Measurements from ENCODE around the gene TRAPPC6A.

TRAPPC6A gene

GRCh38 chr19:45177817-45178261 lies at the start of gene TRAPPC6A:
TSS of gene TRAPPC6A (minus strand) at chr19:45178237. CDS start at chr19:45178218, 19 bp downstream.
- DNase-seq: peak; percentile 76

GRCh38 chr19:45224645-45225044 lies 46.6 kb upstream of the TRAPPC6A start:
- no peak for DNase-seq

- DNase-seq: no peak
Measured at GRCh38 chr19:45223879-45224278, 45.8 kb upstream of the TRAPPC6A start.

- DNase-seq: no peak
Measured at GRCh38 chr19:45222724-45223123, 44.7 kb upstream of the TRAPPC6A start.

- DNase-seq: no peak
Measured at GRCh38 chr19:45218911-45219743, 41.1 kb upstream of the TRAPPC6A start.

- DNase-seq: no peak
Measured at GRCh38 chr19:45218426-45218825, 40.4 kb upstream of the TRAPPC6A start.

- no peak for DNase-seq
Measured at GRCh38 chr19:45217957-45218334, 39.9 kb upstream of the TRAPPC6A start.

GRCh38 chr19:45217193-45217956 lies 39.3 kb upstream of the TRAPPC6A start:
- no peak for DNase-seq

GRCh38 chr19:45216667-45217066 lies 38.6 kb upstream of the TRAPPC6A start:
- DNase-seq: no peak

- peak; percentile 18 for DNase-seq
Measured at GRCh38 chr19:45215391-45216191, 37.6 kb upstream of the TRAPPC6A start.

GRCh38 chr19:45213031-45213430 lies 35.0 kb upstream of the TRAPPC6A start:
- DNase-seq: no peak

- DNase-seq: peak; percentile 35
Measured at GRCh38 chr19:45211751-45212381, 33.8 kb upstream of the TRAPPC6A start.

- DNase-seq: no peak
Measured at GRCh38 chr19:45206328-45206727, 28.3 kb upstream of the TRAPPC6A start.

GRCh38 chr19:45205810-45206209 lies 27.8 kb upstream of the TRAPPC6A start:
- DNase-seq: no peak

- no peak for DNase-seq
Measured at GRCh38 chr19:45202637-45203036, 24.6 kb upstream of the TRAPPC6A start.

- peak; percentile 62 for DNase-seq
Measured at GRCh38 chr19:45200568-45200967, 22.5 kb upstream of the TRAPPC6A start.

GRCh38 chr19:45195764-45196163 lies 17.7 kb upstream of the TRAPPC6A start:
- no peak for DNase-seq

GRCh38 chr19:45191375-45191774 lies 13.3 kb upstream of the TRAPPC6A start:
- DNase-seq: no peak

GRCh38 chr19:45189971-45190370 lies 11.9 kb upstream of the TRAPPC6A start:
- no peak for DNase-seq

GRCh38 chr19:45187421-45188100 lies 9.5 kb upstream of the TRAPPC6A start:
- peak; percentile 72 for DNase-seq

- DNase-seq: no peak
Measured at GRCh38 chr19:45186509-45187334, 8.7 kb upstream of the TRAPPC6A start.

Data from hematopoietic multipotent progenitor cell treated with erythropoietin and hydrocortisone succinate and interleukin-3 and kit ligand, for 4 days (in vitro differentiated cells).